ENCODE results near the gene SDK1. TPM values are rescaled to one million over a fixed set of nuclear protein-coding genes. Genes with fewer than 3 reads are reported as not detected.

SDK1 gene
- total RNA-seq, 1 donor: 0.27 TPM

DNA sequence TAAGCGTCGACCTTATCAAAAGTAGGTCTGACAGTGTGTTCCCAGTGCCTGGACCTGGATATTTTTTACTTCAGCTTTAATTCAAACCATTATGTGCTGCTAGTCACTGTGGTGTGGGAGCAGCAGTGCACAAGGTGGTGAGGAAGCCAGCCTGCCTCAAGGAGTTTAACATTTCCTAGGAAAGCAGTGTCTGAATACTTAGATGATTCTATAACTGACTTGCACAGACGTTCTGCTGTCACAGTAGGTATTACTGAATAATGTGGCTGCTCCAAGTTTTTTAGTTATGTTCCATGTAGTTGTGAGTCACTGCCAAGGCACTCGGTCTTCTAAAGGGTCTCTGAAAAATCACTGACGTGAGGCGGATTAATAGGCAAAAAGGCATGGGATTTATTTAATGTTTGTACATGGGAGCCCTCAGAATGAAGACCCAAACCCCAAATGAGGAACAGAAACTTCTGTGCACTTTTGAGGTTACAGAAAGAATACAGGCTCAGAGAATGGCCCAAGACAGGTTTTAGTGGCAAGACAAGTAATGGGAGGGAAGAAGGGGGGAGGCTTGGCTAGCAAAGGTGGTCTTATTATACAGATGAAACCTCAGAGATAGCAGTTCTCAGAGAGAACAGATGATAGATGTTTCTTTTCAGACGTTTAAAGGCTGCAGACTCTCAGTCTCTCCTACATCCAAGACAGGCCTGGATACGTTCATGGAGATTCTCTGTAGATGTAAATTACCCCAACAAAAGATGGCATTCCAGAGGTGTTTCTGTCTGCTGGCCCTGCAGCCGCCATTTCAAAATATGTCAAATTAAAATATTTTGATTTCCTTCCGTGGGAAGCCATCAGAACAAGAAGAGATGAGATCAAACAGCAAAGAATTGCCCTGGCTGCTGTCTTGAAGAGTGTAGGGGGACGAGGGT lies 209.3 kb downstream of the SDK1 start:
- no peak overlapping the region for H3K4me3 ChIP-seq (ENCODE audit: low read depth, low read length)
- no peak for DNase-seq (ENCODE audit: low read depth)

DNA sequence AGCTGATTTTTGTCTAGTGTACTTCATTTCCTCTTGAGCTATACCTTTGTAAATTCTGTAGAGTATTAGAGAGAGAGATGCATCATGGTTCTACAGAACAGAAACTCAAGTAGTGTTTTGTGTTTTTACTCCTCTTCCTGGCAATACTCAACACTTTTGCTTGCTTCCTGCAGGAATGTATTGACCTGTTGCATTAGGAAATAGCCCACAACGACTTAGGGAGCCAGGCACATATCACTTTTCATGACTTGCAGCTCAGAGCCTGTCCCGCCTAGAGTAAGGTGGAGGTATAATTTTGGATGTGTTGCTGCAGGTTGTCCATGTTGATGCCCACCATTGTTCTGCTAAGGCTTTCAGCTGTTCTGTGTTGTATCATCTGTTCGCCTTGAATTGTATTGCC lies 216.3 kb downstream of the SDK1 start:
- H3K4me3 ChIP-seq (ENCODE audit: low read depth, low read length): no peak overlapping the region
- no peak for DNase-seq (ENCODE audit: low read depth)
- TF ChIP-seq, protein P1, sequence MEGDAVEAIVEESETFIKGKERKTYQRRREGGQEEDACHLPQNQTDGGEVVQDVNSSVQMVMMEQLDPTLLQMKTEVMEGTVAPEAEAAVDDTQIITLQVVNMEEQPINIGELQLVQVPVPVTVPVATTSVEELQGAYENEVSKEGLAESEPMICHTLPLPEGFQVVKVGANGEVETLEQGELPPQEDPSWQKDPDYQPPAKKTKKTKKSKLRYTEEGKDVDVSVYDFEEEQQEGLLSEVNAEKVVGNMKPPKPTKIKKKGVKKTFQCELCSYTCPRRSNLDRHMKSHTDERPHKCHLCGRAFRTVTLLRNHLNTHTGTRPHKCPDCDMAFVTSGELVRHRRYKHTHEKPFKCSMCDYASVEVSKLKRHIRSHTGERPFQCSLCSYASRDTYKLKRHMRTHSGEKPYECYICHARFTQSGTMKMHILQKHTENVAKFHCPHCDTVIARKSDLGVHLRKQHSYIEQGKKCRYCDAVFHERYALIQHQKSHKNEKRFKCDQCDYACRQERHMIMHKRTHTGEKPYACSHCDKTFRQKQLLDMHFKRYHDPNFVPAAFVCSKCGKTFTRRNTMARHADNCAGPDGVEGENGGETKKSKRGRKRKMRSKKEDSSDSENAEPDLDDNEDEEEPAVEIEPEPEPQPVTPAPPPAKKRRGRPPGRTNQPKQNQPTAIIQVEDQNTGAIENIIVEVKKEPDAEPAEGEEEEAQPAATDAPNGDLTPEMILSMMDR (IDR thresholded peaks at IDR 0.05; ENCODE audit: insufficient read depth, low read length): no peak

More for the DNA sequence above, 209.3 kb downstream of the SDK1 start:
- TF ChIP-seq, protein P1 (IDR thresholded peaks at IDR 0.05; ENCODE audit: insufficient read depth, low read length): no peak

DNA sequence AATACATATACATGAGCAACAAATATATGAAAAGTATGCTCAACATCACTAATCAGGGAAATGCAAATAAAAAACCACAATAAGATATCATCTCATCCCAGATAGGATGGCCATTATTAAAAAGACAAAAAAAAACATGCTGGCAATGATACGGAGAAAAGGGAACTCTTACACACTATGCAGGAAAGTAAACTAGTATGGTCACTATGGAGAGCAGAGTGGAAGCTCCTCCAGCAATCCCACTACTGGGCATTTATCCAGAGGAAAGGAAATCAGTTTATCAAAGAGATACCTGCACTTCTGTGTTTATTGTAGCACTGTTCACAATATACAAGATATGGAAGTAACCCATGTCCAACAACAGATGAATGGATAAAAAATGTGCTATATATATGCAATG lies 217.5 kb downstream of the SDK1 start:
- DNase-seq (ENCODE audit: low read depth): peak; percentile 41
- H3K4me3 ChIP-seq (ENCODE audit: low read depth, low read length): no peak overlapping the region
- TF ChIP-seq, protein P1 (IDR thresholded peaks at IDR 0.05; ENCODE audit: insufficient read depth, low read length): no peak

DNA sequence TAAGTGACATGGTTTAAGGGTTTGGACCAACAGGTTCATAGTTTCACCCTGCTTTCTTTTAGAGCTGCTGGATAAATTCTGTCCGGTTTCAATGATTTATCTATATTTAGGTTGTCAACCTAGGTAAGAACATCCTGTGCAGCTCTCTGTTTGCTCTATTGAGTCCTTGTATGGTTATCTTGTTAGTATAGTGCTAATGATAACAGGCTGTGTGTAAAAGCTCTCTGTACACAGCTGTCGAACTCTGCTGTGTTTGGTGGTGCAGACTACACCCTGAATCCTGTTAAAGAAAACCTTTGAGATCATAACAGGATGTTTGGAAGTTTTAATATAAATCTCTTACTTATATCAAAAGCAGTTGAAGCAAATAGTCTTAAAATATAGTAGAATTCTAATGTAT lies 219.2 kb downstream of the SDK1 start:
- no peak for DNase-seq (ENCODE audit: low read depth)
- H3K4me3 ChIP-seq (ENCODE audit: low read depth, low read length): no peak overlapping the region
- TF ChIP-seq, protein P1 (IDR thresholded peaks at IDR 0.05; ENCODE audit: insufficient read depth, low read length): no peak

DNA sequence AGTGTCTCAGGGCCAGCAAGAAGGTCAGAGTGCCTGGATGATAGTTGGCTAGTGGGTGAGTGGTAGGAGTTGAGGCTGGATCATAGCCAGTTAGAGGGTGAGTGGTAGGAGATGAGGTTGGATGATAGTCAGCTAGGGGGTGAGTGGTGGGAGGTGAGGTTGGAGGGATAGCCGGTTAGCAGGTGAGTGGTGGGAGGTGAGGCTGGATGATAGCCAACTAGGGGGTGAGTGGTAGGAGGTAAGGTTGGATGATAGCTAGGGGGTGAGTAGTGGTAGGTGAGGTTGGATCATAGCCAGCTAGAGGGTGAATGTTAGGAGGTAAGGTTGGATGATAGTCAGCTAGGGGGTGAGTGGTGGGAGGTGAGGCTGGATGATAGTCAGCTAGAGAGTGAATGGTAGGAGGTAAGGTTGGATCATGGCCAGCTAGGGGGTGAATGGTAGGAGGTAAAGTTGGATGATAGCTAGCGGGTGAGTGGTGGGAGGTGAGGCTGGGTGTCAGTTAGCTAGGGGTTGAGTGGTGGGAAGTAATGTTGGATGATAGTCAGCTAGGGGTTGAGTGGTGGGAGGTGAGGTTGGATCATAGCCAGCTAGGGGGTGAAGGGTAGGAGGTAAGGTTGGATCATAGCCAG lies 226.6 kb downstream of the SDK1 start:
- TF ChIP-seq, protein P1 (IDR thresholded peaks at IDR 0.05; ENCODE audit: insufficient read depth, low read length): no peak
- H3K4me3 ChIP-seq (ENCODE audit: low read depth, low read length): no peak overlapping the region
- no peak for DNase-seq (ENCODE audit: low read depth)

DNA sequence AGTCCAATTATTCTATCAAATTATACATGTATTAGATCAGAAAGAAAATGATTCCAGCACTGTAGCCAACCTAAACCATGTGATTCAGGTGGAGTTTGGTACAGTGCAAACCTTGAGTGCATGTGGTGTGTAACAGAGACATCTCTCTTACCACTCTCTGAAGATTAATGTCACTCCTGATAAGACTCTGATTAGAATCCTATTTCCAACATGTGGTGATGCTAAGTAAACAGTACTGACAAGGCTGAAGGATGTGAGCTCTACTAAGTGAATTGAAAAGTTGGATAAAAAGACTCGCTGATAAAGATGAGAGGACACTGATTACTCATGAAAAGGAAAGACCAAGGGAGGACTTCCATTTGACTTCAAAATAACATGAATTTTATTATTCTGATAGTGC lies 232.0 kb downstream of the SDK1 start:
- no peak for DNase-seq (ENCODE audit: low read depth)
- H3K4me3 ChIP-seq (ENCODE audit: low read depth, low read length): no peak overlapping the region
- TF ChIP-seq, protein P1 (IDR thresholded peaks at IDR 0.05; ENCODE audit: insufficient read depth, low read length): no peak

All from fibroblast of the aortic adventitia (primary cell).